Fibroblast of villous mesenchyme (primary cell): ENCODE data around the gene IGFN1. TPM values are rescaled to one million over a fixed set of nuclear protein-coding genes. Genes with fewer than 3 reads are reported as not detected.

Source experiments
- DNase-seq: peaks from one replicate; pipeline ENCODE4 v3.0.0-alpha.2; 2010; ENCODE audit warnings: low read depth
- H3K4me3 ChIP-seq: 2 replicates; pipeline ENCODE4 v1.5.1; 2011; ENCODE audit warnings: low read depth, mild to moderate bottlenecking, low read length
- CTCF ChIP-seq: IDR thresholded peaks from 2 replicates; pipeline ENCODE4 v1.5.1; 2012; ENCODE audit warnings: low read depth, mild to moderate bottlenecking, low read length; ENCODE audit not compliant: insufficient read depth
- total RNA-seq: library from RNA; depleted of rRNA; stranded (reverse); fragments of >200 nt; gene quantifications from 2 replicates; pipeline ENCODE4 v1.2.3, GENCODE V29; 2012

Gene IGFN1
- total RNA-seq, 1 donor: under 0.01 TPM

GRCh38 chr1:201171063-201172036, 19.3 kb upstream of the IGFN1 start:
- DNase-seq: peak; percentile 86
- peak; percentile 40 for TF ChIP-seq CTCF

GRCh38 chr1:201172326-201172725, 18.3 kb upstream of the IGFN1 start:
- TF ChIP-seq CTCF: no peak
- DNase-seq: no peak
- no peak overlapping the region for H3K4me3 ChIP-seq

More at GRCh38 chr1:201171063-201172036, 19.3 kb upstream of the IGFN1 start:
- H3K4me3 ChIP-seq: peak overlapping the region; percentile 67

GRCh38 chr1:201172999-201173610, 17.5 kb upstream of the IGFN1 start:
- TF ChIP-seq CTCF: no peak
- H3K4me3 ChIP-seq: no peak overlapping the region
- peak; percentile 39 for DNase-seq

GRCh38 chr1:201173736-201174135, 16.9 kb upstream of the IGFN1 start:
- H3K4me3 ChIP-seq: no peak overlapping the region
- no peak for TF ChIP-seq CTCF

GRCh38 chr1:201175820-201176500, 14.7 kb upstream of the IGFN1 start:
- TF ChIP-seq CTCF: no peak
- H3K4me3 ChIP-seq: no peak overlapping the region
- DNase-seq: no peak

More at GRCh38 chr1:201173736-201174135, 16.9 kb upstream of the IGFN1 start:
- no peak for DNase-seq

- no peak for DNase-seq
- no peak overlapping the region for H3K4me3 ChIP-seq
- no peak for TF ChIP-seq CTCF
These were observed 13.7 kb upstream of the IGFN1 start for GRCh38 chr1:201176940-201177339.
